Stimulated activated CD4-positive, alpha-beta T cell treated with anti-CD3 and anti-CD28 coated beads, Interleukin-1b, Interleukin-23, amount 100 ng/mL, for 4 hours (primary cell): Measurements from ENCODE around the gene NRIP2.
A peak's percentile ranks its signal among the peaks of the same experiment; 100 is the strongest.

Source experiments
- DNase-seq, 2 donors: peaks; one replicate each; pipeline ENCODE4 v3.0.0-alpha.2; 2020; ENCODE audit warnings: low read depth in 2 of 2

Gene NRIP2

GRCh38 chr12:2806700-2807099 is 28.1 kb downstream of the NRIP2 start:
- no peak for DNase-seq

- DNase-seq = no peak
Observed at GRCh38 chr12:2805143-2805520, 29.7 kb downstream of the NRIP2 start.

- no peak for DNase-seq
Observed at GRCh38 chr12:2804393-2805142, 30.3 kb downstream of the NRIP2 start.

GRCh38 chr12:2803635-2804392 is 31.0 kb downstream of the NRIP2 start:
- DNase-seq = no peak

- no peak for DNase-seq
Observed at GRCh38 chr12:2801044-2801783, 33.6 kb downstream of the NRIP2 start.

GRCh38 chr12:2800046-2800570 is 34.7 kb downstream of the NRIP2 start:
- DNase-seq = no peak

- DNase-seq = no peak
Observed at GRCh38 chr12:2797721-2798418, 37.0 kb downstream of the NRIP2 start.

GRCh38 chr12:2796187-2796666 is 38.6 kb downstream of the NRIP2 start:
- DNase-seq = no peak

- peak; percentile 57 to 77 for DNase-seq
Observed at GRCh38 chr12:2795291-2796186, 39.3 kb downstream of the NRIP2 start.

- peak; percentile 85 to 91 for DNase-seq
Observed at GRCh38 chr12:2794736-2795289, 40.0 kb downstream of the NRIP2 start, which contains the start of gene FKBP4. FKBP4 (plus strand) TSS chr12:2794970; CDS start chr12:2795140, 170 bp downstream.

- DNase-seq = no peak
Observed at GRCh38 chr12:2794191-2794735, 40.6 kb downstream of the NRIP2 start.

GRCh38 chr12:2793561-2793960 is 41.3 kb downstream of the NRIP2 start:
- DNase-seq = no peak

- no peak for DNase-seq
Observed at GRCh38 chr12:2792671-2793500, 41.9 kb downstream of the NRIP2 start.

GRCh38 chr12:2791089-2791488 is 43.7 kb downstream of the NRIP2 start:
- DNase-seq = no peak

- DNase-seq = no peak
Observed at GRCh38 chr12:2785017-2785416, 49.8 kb downstream of the NRIP2 start.

GRCh38 chr12:2783936-2784600 is 50.8 kb downstream of the NRIP2 start:
- peak; percentile 22 to 32 for DNase-seq

GRCh38 chr12:2779281-2779680 is 55.6 kb downstream of the NRIP2 start:
- no peak for DNase-seq

- no peak for DNase-seq
Observed at GRCh38 chr12:2776129-2776806, 58.6 kb downstream of the NRIP2 start.
